GM19035 (cell line): ENCODE measurements around the gene VSNL1.
A peak's percentile ranks its signal among the peaks of the same experiment; 100 is the strongest.
"Not testable (repeated sequence)": the region's sequence is repeated elsewhere in the genome, so short reads cannot be mapped to it uniquely, and the experiment has no call there.

ENCODE experiments used
- ATAC-seq: cut with Tn5 transposase; IDR thresholded peaks from one replicate; pipeline ENCODE4 v1.9.1; 2021; ENCODE audit not compliant: unreplicated experiment

VSNL1 gene

DNA sequence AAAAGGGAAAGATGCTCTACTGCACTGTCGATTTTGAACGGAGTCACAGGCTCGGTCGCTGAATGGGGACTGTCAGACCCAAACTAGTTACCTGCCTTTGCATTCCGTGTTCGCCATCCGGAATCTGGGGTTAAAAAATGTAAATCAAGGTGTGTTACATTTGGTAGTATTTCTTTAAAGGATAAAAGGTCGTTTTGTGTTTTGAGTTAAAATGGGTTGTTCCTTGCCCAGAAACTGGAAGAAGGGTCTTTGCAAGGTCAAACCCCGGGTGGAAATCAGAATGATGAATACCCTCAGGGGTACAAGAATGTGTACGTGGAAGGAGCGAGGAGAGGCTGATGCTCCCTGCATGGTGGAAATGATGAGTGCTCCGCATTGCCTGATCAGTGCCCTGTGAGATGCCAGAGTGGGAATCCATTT is 1.0 kb downstream of the VSNL1 start:
- ATAC-seq, result no peak

DNA sequence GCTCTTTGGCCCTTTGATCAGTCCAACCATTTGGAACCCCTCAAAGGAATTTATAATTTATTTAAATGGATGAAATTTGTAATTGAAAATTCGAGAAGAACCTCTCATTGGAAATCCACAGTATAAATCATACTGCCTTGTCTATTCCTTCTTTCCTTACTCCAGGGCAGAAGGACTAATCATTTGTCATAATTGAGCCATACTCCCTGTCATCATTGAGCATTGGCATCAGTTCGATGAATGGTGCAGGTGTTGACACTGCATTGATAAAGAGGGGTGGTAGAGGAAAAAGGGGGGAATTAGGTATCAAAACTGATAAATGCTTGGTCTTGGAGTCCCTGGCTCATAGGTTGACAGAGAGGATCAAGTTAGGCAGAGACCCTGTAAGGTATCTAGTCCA is 2.0 kb downstream of the VSNL1 start:
- ATAC-seq, result no peak

DNA sequence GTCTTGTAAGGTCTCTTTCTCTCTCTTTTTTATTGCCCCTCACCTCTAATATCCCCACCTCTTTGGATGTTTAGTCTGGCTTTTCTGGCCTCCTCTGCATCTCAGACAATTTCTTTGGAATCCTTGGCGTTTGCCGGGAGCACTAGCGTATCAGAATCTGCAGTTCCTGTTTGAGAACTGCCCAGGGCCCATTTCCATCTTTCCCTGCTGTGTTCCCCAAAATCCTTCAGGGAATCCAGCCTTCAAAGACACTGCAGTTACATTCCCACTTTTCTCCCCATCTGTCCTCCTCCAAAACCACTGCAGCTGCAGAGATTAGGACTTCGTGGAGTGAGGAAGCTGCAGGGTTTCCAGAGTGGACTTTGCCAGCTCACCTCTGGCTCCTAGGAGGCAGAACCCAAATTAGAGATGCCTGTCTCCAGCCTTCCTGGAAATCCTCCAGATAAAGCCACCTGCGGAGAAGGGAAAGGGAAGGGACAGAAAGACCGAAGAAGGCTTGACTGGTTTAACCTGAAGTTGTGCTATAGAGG is 2.7 kb downstream of the VSNL1 start:
- no peak for ATAC-seq

DNA sequence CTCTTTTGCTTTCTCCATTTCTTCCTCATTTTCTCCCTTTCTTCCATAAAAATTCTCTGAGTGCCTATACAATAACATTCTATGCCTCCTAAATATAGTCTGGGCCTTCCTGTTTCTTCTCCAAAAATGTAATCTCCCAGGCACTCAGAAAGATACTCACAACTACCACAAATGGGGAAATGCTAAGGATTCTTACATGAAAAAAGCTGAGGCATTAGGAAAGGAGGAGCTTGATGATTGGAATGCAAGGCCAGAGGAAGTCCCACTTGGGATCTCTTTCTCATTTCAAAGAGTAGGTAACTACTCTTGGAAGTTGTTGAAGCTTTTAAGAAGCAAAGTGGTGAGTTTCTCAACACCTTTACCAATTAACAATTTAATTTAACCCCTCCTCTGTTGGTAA is 3.4 kb downstream of the VSNL1 start:
- no peak for ATAC-seq

DNA sequence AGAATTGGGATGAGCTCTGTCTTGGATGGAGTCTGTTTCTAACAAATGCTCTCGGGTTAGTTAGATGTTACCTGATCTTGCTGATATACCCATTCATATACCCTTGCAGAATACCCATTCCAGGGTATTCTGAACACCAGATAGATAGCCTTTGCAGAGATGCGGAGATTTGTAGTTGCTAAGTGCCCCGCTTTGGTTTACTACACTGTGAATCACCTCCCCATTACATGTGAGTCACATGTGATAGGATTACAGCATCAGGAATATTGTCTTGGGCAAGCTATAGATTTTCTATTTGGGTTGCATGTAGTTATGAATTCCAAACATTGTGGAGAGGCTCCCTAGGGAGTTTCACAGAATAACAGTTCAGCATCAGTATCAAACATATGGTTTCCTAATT is 3.8 kb downstream of the VSNL1 start:
- no peak for ATAC-seq

DNA sequence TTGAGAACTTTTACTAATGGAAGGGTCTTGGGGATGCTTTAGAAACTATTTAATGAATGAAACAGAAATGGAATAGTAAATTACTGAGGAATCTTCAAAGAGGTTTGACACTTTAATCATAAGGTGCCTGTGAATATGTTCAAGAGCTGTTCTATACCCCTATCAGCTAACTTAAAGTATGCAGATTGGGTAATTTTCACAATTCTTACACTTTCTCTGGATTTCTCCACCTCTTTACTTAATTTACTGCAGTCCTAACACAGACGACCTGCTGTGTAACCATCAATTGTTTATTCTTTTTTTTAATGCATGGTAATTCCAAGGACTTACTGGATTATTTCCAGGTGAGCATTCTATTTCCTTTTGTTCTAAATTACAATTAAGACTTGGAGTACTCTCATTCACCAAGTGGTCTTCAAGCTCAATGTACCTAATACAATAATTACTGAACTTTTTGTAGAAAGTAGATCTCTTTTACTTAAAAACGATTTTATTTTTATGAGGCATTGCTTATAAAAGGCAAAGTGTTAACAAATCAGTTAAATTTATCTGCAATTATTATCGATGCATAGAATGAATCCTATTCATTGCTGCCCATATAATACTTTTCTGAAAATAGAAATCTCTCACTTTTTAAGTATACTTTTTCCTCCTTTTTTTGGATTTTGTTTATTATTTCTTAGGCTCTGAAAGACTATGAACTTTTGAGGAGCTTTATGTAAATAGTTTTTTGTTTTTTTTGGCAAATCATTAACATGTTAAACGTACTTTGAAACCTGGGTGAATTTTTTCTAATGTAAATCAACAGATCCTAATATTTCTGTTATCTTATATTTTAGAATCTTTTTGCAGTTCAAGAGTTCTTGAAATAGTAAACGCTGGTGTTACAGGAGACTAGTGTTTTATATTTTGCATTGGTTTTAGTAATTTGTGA is 5.5 kb downstream of the VSNL1 start:
- ATAC-seq, result no peak

DNA sequence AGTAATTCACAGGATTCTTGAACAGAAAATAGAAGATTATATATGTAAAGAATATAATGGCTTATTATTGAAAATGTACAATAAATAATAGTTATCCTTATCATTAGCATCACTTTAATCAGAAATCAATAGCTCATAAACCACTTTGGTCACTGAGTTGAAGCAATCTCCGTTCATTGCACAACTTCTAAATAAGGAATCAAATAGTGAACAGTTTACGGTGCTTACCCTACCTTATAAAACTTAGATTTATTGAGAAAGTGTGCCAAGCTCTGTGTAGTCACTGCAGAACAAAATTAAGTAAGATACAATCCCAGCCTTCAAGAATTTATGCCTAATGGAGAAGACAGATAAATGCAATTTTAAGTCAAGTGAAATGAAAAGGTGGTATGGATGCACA is 6.7 kb downstream of the VSNL1 start:
- ATAC-seq, result no peak

DNA sequence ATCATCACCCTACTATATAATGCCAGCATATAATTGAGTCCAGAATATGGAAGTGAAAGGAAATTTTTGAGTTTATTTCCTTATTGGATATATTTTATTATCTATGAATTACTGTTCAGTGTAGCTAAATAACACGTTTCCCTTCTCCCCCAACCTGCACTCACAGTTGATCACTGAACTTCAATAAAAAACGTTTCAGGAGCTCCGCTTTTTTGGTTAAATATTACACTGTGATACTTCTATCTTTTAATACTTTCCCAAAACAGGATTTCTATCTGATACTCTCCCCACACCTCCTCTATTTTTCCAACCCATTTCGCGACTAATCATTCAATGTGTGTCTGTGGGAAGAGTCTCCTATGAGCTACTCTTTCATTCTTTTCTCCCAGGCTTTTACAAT is 7.2 kb downstream of the VSNL1 start:
- no peak for ATAC-seq

DNA sequence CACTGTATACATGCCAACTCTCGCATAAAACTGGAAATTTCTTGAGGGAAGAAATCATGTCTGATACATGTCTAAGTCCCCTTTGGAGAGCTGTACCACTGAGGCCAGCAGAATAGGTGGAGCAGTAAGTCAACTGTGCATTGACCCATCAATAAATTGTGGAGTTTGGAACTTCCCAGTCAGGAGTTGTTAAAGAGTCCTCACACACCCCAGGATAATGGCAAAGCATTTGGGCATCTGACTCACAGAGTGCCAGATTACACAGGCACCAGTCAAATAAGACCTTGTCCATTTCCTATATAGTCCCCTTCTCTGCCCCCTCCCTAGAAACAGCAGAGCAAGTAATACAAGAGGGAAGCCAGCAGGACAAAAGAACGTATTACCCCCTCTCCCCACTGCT is 10.4 kb downstream of the VSNL1 start:
- no peak for ATAC-seq

DNA sequence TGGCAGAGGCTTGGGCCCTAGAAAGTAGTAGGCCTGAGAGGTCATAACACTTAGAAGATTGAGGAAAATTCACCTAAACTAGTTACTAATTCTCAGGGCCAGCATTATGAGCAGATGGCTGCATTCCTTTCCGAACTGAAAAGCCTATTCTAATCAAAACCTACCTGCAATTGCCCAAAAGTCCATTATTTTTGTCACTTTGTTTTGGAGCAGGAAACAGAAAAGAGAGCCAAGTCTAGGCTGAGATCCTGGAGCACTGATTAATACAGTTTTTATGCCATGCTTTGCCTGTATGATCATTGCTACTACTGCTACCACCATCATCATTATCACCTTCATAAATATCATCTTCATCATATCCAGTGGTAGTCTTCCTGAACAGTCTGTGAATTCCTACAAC is 14.7 kb downstream of the VSNL1 start:
- no peak for ATAC-seq

DNA sequence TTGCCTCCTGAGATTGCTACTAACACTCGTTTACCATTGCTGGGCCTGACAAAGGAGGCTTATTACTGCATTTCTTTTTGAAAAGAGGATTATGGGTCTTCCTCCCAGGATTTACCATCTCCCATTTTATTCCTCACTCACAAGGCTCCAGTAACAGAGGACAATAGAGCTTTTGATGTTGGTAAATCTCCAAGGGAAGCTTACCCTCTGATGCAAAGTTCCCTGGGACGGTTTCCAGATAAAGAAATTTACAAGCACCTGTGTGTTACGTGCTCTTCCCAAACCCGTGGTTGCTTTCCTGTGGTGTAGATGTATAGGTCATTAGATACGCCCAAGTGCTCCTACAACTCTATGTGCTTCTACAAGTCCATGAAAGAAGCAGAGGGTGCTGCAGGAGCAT is 17.1 kb downstream of the VSNL1 start:
- no peak for ATAC-seq

DNA sequence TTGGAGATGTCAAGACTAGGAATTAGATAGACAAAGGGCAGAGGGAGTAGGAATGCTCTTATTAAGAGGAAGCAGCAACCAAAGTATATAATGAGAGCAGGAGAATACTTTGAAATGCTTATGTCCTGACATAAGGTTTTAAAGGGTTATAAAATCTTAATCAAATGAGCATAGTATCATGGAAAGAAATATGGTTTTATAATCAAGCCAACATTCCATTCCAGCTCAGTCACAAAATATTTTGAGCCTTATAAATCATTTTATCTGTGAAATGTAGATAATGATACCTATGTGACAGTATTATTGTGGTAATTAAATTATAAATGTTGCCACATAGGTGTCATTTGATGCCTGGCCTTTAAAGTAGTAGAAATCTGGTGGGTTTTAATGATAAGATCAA is 17.6 kb downstream of the VSNL1 start:
- no peak for ATAC-seq

DNA sequence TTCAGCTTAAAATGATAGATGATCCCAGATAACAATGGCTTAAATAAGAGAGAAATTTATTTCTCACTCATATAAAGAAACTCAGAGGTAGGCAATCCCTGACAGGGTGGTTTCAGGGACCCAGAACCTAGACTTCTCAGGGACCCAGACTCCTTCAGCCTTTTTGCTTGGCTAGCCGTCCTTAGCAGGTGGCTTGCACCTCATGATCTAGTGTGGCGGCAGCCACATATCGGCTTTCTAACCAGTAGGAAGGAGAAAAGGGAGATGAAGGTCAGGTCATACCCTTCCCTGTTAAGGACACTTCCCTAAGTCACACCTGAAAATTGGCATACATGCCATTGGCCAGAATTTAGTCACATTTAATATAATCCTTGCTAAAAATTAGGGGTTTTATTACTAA is 18.4 kb downstream of the VSNL1 start:
- no peak for ATAC-seq

DNA sequence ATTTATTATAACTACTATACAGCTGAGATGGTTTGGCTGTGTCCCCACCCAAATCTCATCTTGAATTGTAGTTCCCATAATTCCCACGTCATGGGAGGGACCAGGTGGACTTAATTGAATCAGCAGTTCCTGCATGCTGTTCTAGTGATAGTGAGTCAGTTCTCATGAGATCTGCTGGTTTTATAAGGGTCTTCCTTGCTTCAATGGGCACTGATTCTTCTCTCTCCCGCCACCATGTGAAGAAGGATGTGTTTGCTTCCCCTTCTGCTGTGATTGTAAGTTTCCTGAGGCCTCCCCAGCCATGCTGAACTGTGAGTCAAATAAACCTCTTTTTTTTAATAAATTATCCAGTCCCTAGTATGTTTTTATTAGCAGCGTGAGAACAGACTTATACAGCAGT is 25.2 kb downstream of the VSNL1 start:
- ATAC-seq, result not testable (repeated sequence)

DNA sequence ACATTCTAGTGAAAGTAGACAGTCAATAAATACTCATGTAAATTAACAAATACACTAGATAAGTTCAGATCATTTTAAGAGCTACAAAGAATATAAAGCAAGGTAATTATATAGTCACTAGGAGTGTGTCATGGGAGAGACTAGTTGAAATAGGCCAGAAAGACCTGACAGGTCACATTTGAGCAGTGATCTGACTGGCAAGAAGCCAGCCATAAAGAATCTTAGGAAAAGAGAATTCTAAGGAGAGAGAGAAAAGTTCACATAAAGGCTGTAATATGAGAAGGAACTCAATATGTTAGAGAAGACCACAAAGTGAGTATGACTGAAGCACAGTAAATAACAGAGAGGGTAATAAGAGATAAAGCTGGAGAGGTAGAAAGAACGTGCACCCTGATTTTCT is 31.2 kb downstream of the VSNL1 start:
- no peak for ATAC-seq

DNA sequence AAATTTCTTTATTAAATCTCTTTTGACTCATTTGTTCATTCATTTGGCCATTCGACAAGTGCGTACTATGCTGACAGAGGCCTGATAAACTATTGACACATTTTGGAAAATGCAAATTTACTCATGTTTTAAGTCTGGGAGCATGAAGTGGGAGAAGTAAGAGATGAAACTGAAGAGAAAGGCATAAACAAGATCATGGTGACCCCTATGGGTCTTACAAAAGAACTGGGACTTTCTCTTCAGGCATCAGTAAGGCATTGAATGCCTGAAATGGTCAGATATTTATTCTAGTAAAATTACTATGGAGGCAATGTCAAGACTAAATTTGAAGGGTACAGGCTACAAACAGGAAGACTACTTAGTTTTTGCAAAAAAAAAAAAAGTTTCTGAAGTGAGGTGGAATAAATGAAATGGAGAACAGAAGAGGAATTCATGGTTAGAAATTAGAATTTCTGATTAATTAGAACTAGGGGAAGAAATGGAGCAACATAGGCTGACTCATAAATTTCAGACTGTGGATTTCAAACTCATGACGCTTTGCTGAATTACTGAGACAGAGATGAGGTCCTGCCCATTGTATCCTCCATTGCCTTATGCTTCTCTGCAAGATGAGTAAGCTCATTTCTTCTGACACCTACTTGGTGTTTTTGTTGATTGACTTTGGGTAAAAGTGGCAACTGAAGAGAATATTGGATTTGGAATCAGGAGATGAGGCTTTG is 32.7 kb downstream of the VSNL1 start:
- no peak for ATAC-seq

DNA sequence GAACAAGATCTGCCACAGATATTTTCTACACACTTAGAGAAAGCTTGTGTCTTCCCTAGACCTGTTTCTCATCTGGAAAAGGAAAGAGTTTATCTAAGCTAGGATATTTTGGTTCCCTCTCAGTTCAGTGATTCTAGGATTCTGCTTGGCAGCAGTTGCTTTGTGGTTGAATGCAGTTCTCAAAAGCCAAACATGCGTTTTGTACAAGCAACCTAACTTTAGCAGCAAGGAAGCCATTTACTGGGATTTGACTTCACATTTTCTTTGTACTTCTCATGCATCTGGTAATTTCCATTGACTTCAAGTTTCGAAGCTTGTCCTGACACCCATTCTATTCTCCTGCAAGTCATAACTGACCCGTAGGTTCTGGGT is 33.3 kb downstream of the VSNL1 start:
- ATAC-seq, result no peak

DNA sequence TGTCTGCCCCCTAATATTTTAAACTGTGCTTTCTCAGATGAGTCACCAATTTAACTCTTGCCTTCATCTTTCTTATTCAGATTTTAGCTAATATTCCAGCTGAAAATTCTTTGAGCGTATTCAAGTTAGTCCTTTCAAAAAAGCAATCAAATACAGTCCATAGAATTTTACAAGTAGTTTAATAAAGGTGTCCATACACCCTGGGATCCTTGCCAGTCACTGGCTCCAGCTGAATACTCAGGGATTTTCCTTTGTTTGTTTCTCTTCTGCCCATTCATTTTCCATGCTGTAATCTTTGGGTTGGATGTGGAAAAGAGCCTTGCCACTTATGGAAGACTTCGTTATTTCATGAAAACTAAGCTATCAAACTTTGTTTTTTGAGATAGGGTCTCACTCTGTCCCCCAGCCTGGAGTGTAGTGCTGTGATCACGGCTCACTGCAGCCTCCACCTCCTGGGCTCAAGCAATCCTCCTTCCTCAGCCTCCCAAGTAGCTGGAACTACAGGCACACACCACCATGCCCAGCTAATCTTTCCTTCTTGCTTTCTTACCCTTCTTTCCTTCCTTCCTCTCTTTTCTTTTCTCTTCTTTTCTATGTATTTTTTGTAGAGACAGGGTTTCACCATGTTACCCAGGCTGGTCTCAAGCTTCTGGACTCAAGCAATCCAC is 34.0 kb downstream of the VSNL1 start:
- ATAC-seq, result no peak

DNA sequence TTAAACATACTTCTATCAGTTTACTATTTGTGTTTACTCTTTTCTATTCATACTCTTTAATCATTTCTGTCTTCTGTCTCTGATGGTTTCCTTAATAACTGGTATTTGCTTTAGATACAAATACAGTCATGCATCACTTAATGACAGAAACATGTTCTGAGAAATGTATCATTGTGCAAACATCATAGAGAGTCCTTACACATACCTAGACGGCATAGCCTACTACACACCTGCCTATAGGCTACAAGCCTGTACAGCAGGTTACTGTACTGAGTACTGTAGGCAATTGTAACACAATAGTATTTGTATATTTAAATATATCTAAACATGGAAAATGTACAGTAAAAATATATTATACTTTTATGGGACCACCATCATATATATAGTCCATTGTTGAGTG is 36.3 kb downstream of the VSNL1 start:
- no peak for ATAC-seq

DNA sequence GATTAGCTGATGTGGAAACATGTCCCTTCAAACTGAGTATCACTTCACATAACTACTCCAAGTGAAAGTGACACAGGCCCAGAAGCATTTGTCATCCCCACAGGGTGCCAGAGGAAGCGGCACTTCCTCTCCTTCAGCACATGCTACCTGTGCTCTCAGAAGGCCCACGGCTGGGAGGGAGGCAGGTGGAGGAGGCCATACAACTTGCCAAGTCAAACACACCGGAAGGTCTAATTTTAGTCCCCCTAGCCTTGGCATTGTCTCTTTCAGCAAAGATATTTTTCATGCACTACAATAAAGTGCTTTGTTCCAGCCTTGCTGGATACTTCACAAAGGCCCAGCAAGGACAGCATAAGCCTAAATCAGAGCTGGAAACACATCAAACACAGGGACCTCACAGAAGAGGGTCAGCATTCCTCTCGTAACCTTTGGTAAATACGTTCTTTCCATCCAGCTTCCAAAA is 38.0 kb downstream of the VSNL1 start:
- peak; percentile 58 for ATAC-seq

DNA sequence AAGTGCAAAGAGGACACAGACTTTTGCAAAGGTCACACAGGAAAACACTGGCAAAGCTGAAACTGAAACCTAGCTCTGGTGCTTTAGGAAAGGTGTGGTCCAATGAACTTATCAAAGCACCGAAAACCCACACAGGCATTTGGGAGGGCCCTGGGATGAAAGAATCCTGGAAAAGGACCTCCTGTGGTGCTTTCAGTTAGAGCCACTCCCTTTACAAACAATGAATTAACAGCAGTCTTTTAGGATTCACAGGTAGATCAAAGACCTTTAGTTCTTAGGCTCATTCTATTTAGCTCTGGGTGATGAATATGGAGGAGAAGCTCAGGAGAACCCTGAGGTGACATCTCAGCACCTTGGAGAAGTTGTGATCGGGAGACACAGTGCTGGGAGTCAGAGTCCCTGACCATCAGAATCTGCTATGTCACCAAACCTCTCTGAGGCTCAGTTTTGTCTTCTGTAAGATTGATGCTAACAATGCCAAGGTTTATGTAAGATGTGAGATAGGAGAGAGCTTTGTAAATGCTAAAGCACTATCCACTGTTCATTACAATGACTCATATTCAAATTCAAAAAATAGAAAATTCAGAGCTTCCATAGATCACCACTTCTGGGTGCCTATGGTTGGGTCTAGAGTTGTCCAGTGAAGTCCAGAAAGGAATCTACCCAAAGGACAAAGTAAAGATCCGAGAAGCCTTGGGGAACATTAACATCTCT is 39.3 kb downstream of the VSNL1 start:
- no peak for ATAC-seq
